ENCODE measurements around the gene GABRB1.

The GABRB1 gene

GRCh38 chr4:47031011-47031678 is at the start of gene GABRB1:
Gene GABRB1, plus strand, starts transcription at chr4:47031567.
- in situ Hi-C loops (cut with HindIII; ENCODE audit: low sequenced_read_pairs), result no loop called here

DNA sequence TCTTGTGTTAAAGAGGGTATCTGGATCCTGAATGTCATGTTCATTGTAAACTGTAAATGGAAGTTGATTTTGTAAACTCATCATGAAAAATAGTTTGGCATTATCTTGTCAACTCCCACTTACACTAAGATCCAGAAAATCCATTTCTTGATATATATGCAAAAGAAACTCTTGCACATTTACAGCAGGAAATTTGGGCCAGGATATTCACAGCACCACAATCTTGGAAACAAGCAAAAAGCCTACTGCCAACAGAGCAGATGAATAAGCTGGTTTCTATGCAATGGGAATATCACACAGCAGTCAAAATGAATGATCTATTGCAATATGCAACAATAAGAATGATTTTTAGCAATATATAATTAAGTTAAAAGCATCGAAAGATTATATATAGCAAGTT is 46.6 kb upstream of the GABRB1 start:
- in situ Hi-C loops (cut with HindIII; ENCODE audit: low sequenced_read_pairs), result no loop called here

DNA sequence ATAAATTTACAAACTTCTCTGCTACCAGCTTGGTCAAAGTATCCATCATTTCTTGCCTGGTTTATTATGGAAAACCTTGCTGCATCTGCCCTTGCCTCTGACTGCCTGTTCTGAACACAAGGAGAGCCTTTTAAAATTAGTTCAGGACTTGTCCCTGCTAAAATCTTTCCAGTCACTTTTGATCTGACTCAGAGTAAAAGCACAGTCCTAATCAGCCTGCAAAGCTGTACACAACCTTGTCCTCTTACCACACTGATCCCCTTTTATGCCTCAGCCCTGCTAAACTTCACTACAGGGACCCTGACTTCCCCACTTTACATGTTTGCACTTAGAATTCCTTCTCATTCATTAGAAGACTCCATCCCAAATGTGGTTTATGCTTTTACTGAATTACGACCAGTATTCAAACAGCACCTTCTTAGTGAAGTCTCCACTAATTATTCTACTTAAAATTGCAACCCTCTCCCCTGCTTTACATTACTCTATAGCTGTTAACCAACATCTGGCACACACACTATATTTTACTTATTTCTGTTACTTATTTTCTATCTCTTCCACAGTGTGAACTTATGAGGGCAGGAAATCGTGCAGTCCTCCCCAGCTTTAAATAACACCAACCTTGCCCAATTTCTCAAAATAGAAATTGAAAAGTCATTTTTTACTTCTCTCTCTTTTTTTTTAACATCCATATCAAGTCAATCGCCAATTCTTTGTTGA is 44.3 kb upstream of the GABRB1 start:
- in situ Hi-C loops (cut with HindIII; ENCODE audit: low sequenced_read_pairs), result no loop called here

- in situ Hi-C loops (cut with HindIII; ENCODE audit: low sequenced_read_pairs), result no loop called here
These were observed 39.0 kb upstream of the GABRB1 start for GRCh38 chr4:46992338-46992737.

- in situ Hi-C loops (cut with HindIII; ENCODE audit: low sequenced_read_pairs), result no loop called here
These were observed 38.0 kb upstream of the GABRB1 start, which contains the start of gene GABRA4 for GRCh38 chr4:46993075-46994006. Gene GABRA4, minus strand, starts transcription at chr4:46993581. Its CDS starts 157 bp downstream, at chr4:46993424.

- in situ Hi-C loops (cut with HindIII; ENCODE audit: low sequenced_read_pairs), result no loop called here
These were observed 37.4 kb upstream of the GABRB1 start for GRCh38 chr4:46994007-46994405.

GRCh38 chr4:46999566-46999965 is 31.8 kb upstream of the GABRB1 start:
- in situ Hi-C loops (cut with HindIII; ENCODE audit: low sequenced_read_pairs), result no loop called here

DNA sequence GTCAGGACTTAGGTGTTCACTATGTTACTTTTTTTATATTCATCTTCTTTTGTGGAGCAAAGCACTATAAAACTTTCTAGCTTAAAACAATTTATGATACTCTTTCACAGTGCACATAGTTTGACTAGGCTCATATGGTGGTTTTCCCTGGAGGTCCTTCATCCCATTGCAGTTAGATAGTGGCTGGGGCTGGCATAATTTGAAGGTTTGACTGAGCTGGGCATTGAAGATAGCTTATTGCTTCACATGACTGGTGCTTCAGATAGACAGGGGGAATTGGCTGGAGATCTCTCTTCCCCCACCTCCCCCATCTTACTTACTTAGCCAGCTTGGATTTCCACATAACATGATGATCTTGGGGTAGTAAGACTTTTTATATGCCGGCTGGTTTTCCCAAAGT is 31.0 kb upstream of the GABRB1 start:
- in situ Hi-C loops (cut with HindIII; ENCODE audit: low sequenced_read_pairs), result no loop called here

- in situ Hi-C loops (cut with HindIII; ENCODE audit: low sequenced_read_pairs), result no loop called here
These were observed 28.8 kb upstream of the GABRB1 start for GRCh38 chr4:47002580-47002979.

GRCh38 chr4:47010347-47010911 is 20.9 kb upstream of the GABRB1 start:
- in situ Hi-C loops (cut with HindIII; ENCODE audit: low sequenced_read_pairs), result no loop called here

- in situ Hi-C loops (cut with HindIII; ENCODE audit: low sequenced_read_pairs), result no loop called here
These were observed 20.4 kb upstream of the GABRB1 start for GRCh38 chr4:47010912-47011446.

DNA sequence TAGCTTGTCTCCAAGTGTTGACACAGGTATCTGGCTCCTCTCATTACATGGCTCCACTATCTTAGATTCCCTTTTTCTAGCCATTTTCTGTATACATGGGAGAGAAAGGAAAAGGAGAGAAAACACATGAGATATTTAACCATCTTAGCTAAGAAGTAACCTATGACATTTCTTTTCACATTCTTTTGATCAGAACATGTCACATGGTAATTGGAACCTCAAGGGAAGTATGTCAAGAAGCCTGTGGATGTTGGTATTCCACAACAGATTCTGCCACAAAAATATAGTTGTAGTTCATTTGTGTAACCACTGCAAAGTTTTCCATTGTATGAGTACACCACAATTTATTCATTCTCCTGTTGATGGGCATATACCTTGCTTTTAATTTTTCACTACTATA is 18.7 kb upstream of the GABRB1 start:
- in situ Hi-C loops (cut with HindIII; ENCODE audit: low sequenced_read_pairs), result no loop called here

DNA sequence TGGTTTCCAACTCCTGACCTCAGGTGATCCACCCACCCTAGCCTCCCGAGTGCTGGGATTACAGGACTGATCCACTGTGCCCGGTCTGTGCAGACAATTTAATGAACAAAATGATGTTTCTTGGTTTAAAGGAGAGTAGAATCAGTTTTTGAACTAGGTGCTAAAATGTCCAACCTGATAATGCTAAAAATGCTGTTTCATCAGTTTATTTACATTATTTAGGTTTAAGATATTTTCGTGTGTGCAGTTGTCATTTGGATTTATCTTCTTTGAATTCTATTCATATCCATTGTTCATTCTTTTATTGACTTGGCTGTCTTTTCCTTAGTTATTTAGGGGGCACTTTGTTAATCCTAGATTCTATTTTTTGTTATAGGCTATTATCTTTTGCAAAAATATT is 18.0 kb upstream of the GABRB1 start:
- in situ Hi-C loops (cut with HindIII; ENCODE audit: low sequenced_read_pairs), result no loop called here

DNA sequence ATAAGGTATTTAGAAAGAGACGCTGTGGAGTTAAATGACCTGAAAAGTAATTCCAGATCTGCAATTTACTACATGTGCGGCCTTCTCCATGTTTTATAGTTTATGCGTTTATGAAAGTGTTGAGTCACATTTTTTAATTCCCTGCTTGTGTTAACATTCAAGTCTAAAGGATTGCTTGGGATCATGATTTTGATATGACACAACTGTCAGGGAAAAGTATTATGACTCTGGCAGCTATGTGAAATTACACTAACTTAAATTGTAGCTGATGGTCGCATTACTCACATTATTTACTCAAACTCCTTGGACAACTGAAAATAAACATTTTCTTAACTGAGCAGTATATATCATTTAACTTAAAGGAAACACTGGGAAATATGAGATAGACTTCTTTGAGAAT is 14.3 kb upstream of the GABRB1 start:
- in situ Hi-C loops (cut with HindIII; ENCODE audit: low sequenced_read_pairs), result no loop called here

- in situ Hi-C loops (cut with HindIII; ENCODE audit: low sequenced_read_pairs), result no loop called here
These were observed 13.9 kb upstream of the GABRB1 start for GRCh38 chr4:47017494-47017893.

DNA sequence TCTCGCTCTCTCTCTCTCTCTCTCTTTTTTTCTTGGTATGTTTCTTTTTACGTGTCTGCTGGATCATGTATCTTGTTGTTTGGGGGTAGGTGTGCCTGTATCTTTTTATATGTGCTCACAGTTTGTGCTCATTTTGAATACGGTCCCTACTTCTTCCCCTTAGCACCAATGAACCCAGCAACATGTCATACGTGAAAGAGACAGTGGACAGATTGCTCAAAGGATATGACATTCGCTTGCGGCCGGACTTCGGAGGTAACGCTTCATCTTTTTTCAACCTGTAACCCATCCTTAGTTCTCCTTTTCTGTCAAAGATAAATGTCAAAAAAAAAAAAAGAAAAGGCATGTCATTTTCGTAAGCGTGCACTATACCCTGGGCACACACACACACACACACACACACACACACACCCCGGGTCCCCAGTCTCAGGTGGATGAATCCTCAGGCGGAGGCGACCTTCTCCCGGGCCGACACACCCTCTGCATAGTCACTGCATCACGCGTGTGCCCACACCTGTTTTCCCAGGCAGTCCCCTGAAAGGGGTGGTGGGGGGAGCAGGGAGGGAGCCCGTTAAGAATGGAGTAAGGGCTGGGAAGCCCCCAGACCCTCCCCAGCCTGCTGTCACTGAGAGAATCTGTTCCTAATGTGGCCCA is 511 bp downstream of the GABRB1 start:
- in situ Hi-C loops (cut with HindIII; ENCODE audit: low sequenced_read_pairs), result no loop called here

DNA sequence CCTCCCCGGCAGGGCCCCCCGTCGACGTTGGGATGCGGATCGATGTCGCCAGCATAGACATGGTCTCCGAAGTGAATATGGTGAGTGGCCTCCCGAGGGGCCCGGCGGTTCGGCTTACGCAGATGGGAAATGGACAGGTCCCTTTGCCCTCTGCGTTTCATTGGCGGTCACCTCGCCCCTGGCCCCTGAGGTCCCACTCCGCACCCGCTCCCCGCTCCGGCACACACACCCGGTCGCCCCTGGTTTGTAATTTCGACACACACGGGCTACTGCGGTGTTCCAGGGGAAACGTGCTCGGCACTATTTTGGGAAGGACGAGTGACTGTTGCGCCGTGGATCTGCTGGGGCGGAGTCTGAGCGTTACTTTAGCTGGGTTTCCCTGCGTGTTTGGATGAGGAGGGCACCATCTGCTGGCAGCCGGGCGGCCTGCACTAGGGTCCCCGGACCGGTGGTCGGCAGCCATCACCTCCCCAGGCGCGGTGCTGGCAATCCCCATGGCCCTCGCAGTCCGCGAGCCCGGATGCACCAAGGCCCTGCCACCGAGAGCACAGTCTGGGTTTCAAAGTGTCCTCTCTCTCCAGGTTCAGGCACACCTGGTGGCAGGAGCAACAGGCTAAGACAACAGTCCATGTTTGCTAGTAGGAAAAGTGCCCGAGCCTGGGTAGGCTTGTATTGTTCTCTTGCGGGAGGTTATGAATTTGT is 1.2 kb downstream of the GABRB1 start:
- in situ Hi-C loops (cut with HindIII; ENCODE audit: low sequenced_read_pairs), result no loop called here

DNA sequence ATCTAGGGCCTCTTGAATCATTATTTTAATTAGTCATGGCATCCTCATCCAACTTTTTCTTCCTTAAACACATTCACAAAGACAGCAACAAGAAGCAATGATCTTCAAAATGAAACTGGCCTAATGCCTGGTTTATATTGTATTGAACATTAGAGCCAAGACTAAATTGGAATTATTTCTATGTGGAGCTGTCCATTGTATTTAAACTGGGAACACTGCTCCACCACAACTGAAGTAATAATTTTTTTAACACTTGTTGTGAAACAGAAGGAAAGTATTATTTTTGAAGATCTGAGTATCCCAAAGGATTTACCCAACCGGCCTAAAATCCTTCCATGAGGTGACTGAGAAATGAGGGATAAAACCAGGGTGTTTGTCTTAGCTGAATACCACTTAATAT is 6.9 kb downstream of the GABRB1 start:
- in situ Hi-C loops (cut with HindIII; ENCODE audit: low sequenced_read_pairs), result no loop called here

DNA sequence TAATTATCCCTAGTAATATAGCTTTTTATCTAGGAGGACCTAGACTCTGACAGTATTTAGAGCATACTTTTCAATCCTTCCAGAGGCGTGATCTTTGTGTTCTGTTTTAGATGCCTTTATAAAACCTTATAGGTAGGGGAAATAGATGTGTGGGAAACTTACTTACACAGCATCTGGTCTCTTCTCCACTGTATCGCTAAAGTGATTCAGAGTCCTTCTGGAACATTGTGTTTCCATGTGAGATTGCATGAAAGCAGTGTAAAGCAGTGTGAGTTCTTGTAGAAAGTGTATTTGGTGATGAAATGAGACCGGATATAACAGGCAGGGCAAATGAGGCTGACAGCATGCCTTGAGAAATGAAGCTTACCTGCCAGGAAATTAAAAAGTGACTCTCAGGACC is 9.5 kb downstream of the GABRB1 start:
- in situ Hi-C loops (cut with HindIII; ENCODE audit: low sequenced_read_pairs), result no loop called here

DNA sequence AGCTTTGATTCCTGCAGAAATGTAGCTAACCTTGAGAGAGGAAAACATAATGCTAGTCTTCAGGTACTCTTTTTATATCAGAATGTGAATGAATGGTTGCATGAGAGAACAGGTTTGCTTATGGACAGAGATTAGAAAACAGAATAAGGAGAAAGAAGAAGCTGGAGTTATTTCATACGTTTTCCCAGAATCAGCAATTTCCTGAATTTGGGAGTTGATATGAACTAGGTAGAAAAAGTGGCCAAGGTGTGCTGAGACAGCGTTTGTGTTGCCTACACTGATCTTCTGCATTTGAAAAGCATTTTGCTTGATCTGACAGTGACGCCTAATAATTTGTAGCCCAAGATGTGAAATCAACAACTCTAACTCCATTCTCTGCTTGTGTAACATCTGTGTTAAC is 12.5 kb downstream of the GABRB1 start:
- in situ Hi-C loops (cut with HindIII; ENCODE audit: low sequenced_read_pairs), result no loop called here

Measured in DLD1 (cell line).